ACC112 (cell line): ENCODE data around the gene ARID3B.

Source experiments
- H2AFZ ChIP-seq: fragments of 200-600 bp; sonication (generic); one replicate; pipeline ENCODE4 v1.6.0; 2017; ENCODE audit warnings: antibody characterized with exemption, low read length; ENCODE audit not compliant: unreplicated experiment
- H3K27ac ChIP-seq: fragments of 200-600 bp; sonication (generic); 2 replicates; pipeline ENCODE4 v1.5.1; 2014; ENCODE audit warnings: low read depth, mild to moderate bottlenecking, antibody characterized with exemption, low read length, moderate library complexity
- H3K27me3 ChIP-seq: fragments of 200-600 bp; sonication (generic); 2 replicates; pipeline ENCODE4 v1.6.1; 2014; ENCODE audit warnings: mild to moderate bottlenecking, antibody characterized with exemption, low read length, moderate library complexity, mixed read lengths; ENCODE audit not compliant: insufficient read depth
- H3K36me3 ChIP-seq: fragments of 200-600 bp; sonication (generic); 2 replicates; pipeline ENCODE4 v1.6.1; 2016; ENCODE audit warnings: mild to moderate bottlenecking, antibody characterized with exemption, low read length, moderate library complexity, mixed read lengths; ENCODE audit not compliant: insufficient read depth
- H3K4me1 ChIP-seq: fragments of 200-600 bp; sonication (generic); one replicate; pipeline ENCODE4 v1.6.1; 2016; ENCODE audit warnings: low read length, mixed read lengths; ENCODE audit not compliant: insufficient read depth, unreplicated experiment, control insufficient read depth
- H3K4me3 ChIP-seq: fragments of 200-600 bp; sonication (generic); 2 replicates; pipeline ENCODE4 v1.5.1; 2014; ENCODE audit warnings: mild to moderate bottlenecking, low read depth, low read length
- H3K79me2 ChIP-seq: fragments of 200-600 bp; sonication (generic); one replicate; pipeline ENCODE4 v1.6.0; 2016; ENCODE audit warnings: low read length; ENCODE audit not compliant: control insufficient read depth, unreplicated experiment, insufficient read depth

ARID3B gene

GRCh38 chr15:74565381-74566085 is 24.5 kb downstream of the ARID3B start:
- Histone ChIP-seq H3K4me3 (no peak overlapping the region), H3K27me3 (no peaks in the 10 kb centered on the region), H3K79me2 (peaks cover 3% of the 10 kb centered on the region), H3K27ac (no peak overlapping the region), H3K4me1 (peaks cover 2% of the 10 kb centered on the region), H2AFZ (no peak overlapping the region), H3K36me3 (peaks cover 3% of the 10 kb centered on the region; the same call in 1 of the 2 replicates)

GRCh38 chr15:74568594-74568993 is 27.6 kb downstream of the ARID3B start:
- H3K36me3 ChIP-seq, result peaks cover 3% of the 10 kb centered on the region; the same call in 1 of the 2 replicates
- peaks cover 3% of the 10 kb centered on the region for H3K79me2 ChIP-seq
- H3K4me3 ChIP-seq, result no peak overlapping the region
- H2AFZ ChIP-seq, result no peak overlapping the region
- H3K27ac ChIP-seq, result no peak overlapping the region
- H3K27me3 ChIP-seq, result no peaks in the 10 kb centered on the region
- peaks cover 3% of the 10 kb centered on the region for H3K4me1 ChIP-seq

GRCh38 chr15:74569731-74570070 is 28.7 kb downstream of the ARID3B start:
- no peak overlapping the region for H3K4me3 ChIP-seq
- H3K27me3 ChIP-seq, result no peaks in the 10 kb centered on the region
- peaks cover 11% of the 10 kb centered on the region for H3K4me1 ChIP-seq
- peaks cover under 1% of the 10 kb centered on the region for H3K79me2 ChIP-seq
- peaks cover 3% of the 10 kb centered on the region; the same call in 1 of the 2 replicates for H3K36me3 ChIP-seq
- H3K27ac ChIP-seq, result no peak overlapping the region
- no peak overlapping the region for H2AFZ ChIP-seq

GRCh38 chr15:74571191-74571590 is 30.2 kb downstream of the ARID3B start:
- Histone ChIP-seq H2AFZ (no peak overlapping the region), H3K4me3 (no peak overlapping the region), H3K27me3 (no peaks in the 10 kb centered on the region), H3K36me3 (peaks cover 3% of the 10 kb centered on the region; the same call in 1 of the 2 replicates), H3K27ac (no peak overlapping the region), H3K79me2 (no peaks in the 10 kb centered on the region), H3K4me1 (peaks cover 11% of the 10 kb centered on the region)

GRCh38 chr15:74573987-74574386 is 33.0 kb downstream of the ARID3B start:
- no peak overlapping the region for H2AFZ ChIP-seq
- peaks cover 11% of the 10 kb centered on the region for H3K4me1 ChIP-seq
- no peaks in the 10 kb centered on the region for H3K79me2 ChIP-seq
- H3K27me3 ChIP-seq, result no peaks in the 10 kb centered on the region
- peaks cover 3% of the 10 kb centered on the region; the same call in 1 of the 2 replicates for H3K36me3 ChIP-seq
- no peak overlapping the region for H3K4me3 ChIP-seq
- no peak overlapping the region for H3K27ac ChIP-seq

- Histone ChIP-seq H3K4me1 (peaks cover 8% of the 10 kb centered on the region), H3K36me3 (no peaks in the 10 kb centered on the region), H3K27me3 (no peaks in the 10 kb centered on the region), H3K79me2 (no peaks in the 10 kb centered on the region), H2AFZ (no peak overlapping the region), H3K27ac (no peak overlapping the region), H3K4me3 (no peak overlapping the region)
Observed at GRCh38 chr15:74578496-74578994, 37.5 kb downstream of the ARID3B start.

- H3K4me1 ChIP-seq, result peaks cover 5% of the 10 kb centered on the region
- H3K27me3 ChIP-seq, result no peaks in the 10 kb centered on the region
- no peak overlapping the region for H3K27ac ChIP-seq
- H3K79me2 ChIP-seq, result no peaks in the 10 kb centered on the region
- H3K36me3 ChIP-seq, result no peaks in the 10 kb centered on the region
- no peak overlapping the region for H3K4me3 ChIP-seq
- no peak overlapping the region for H2AFZ ChIP-seq
Observed at GRCh38 chr15:74579001-74579400, 38.0 kb downstream of the ARID3B start.

GRCh38 chr15:74580538-74581350 is 39.7 kb downstream of the ARID3B start:
- no peaks in the 10 kb centered on the region; the same call in 1 of the 2 replicates for H3K36me3 ChIP-seq
- no peaks in the 10 kb centered on the region for H3K4me1 ChIP-seq
- H3K27ac ChIP-seq, result no peak overlapping the region
- H3K27me3 ChIP-seq, result no peaks in the 10 kb centered on the region
- no peaks in the 10 kb centered on the region for H3K79me2 ChIP-seq
- H3K4me3 ChIP-seq, result no peak overlapping the region
- no peak overlapping the region for H2AFZ ChIP-seq

GRCh38 chr15:74584204-74584603 is 43.2 kb downstream of the ARID3B start:
- Histone ChIP-seq H3K4me3 (no peak overlapping the region), H3K27me3 (no peaks in the 10 kb centered on the region), H3K36me3 (no peaks in the 10 kb centered on the region; the same call in 1 of the 2 replicates), H2AFZ (no peak overlapping the region), H3K27ac (no peak overlapping the region), H3K4me1 (peaks cover 9% of the 10 kb centered on the region), H3K79me2 (no peaks in the 10 kb centered on the region)

- Histone ChIP-seq H3K4me3 (no peak overlapping the region), H3K36me3 (no peaks in the 10 kb centered on the region; the same call in 1 of the 2 replicates), H3K79me2 (no peaks in the 10 kb centered on the region), H2AFZ (no peak overlapping the region), H3K27ac (no peak overlapping the region), H3K4me1 (peaks cover 15% of the 10 kb centered on the region), H3K27me3 (no peaks in the 10 kb centered on the region)
Observed at GRCh38 chr15:74584779-74585178, 43.8 kb downstream of the ARID3B start.
